NCI-H1436 treated with DMSO at 0.1 percent for 48 hours (cell line): ENCODE measurements around the gene SEPTIN7.
A peak's percentile ranks its signal among the peaks of the same experiment; 100 is the strongest.
"Not testable (repeated sequence)": the region's sequence is repeated elsewhere in the genome, so short reads cannot be mapped to it uniquely, and the experiment has no call there.

Experiments
- DNase-seq: peaks from one replicate; lab custom pipeline; 2025; lab: John Stamatoyannopoulos, UW

SEPTIN7 gene

GRCh38 chr7:35800718-35801391 lies at the start of gene SEPTIN7:
SEPTIN7 (plus strand) TSS chr7:35801057; CDS start chr7:35801210, 153 bp downstream.
- peak; percentile 91 for DNase-seq

GRCh38 chr7:35752742-35753141 lies 48.1 kb upstream of the SEPTIN7 start:
- DNase-seq = no peak

- DNase-seq = no peak
Measured at GRCh38 chr7:35753761-35754603, 46.9 kb upstream of the SEPTIN7 start.

GRCh38 chr7:35754741-35755140 lies 46.1 kb upstream of the SEPTIN7 start:
- DNase-seq = no peak

GRCh38 chr7:35755711-35756110 lies 45.1 kb upstream of the SEPTIN7 start:
- DNase-seq = no peak

- DNase-seq = not testable (repeated sequence)
Measured at GRCh38 chr7:35756453-35756852, 44.4 kb upstream of the SEPTIN7 start.

- no peak for DNase-seq
Measured at GRCh38 chr7:35757574-35757973, 43.3 kb upstream of the SEPTIN7 start.

GRCh38 chr7:35758421-35758820 lies 42.4 kb upstream of the SEPTIN7 start:
- no peak for DNase-seq

- no peak for DNase-seq
Measured at GRCh38 chr7:35760143-35760745, 40.6 kb upstream of the SEPTIN7 start.

- no peak for DNase-seq
Measured at GRCh38 chr7:35761871-35762677, 38.8 kb upstream of the SEPTIN7 start.

- DNase-seq = no peak
Measured at GRCh38 chr7:35762781-35763180, 38.1 kb upstream of the SEPTIN7 start.

GRCh38 chr7:35768346-35768745 lies 32.5 kb upstream of the SEPTIN7 start:
- DNase-seq = no peak

- DNase-seq = no peak
Measured at GRCh38 chr7:35771776-35772175, 29.1 kb upstream of the SEPTIN7 start.

- DNase-seq = no peak
Measured at GRCh38 chr7:35773994-35774393, 26.9 kb upstream of the SEPTIN7 start.

GRCh38 chr7:35776686-35777085 lies 24.2 kb upstream of the SEPTIN7 start:
- DNase-seq = no peak

GRCh38 chr7:35777121-35777520 lies 23.7 kb upstream of the SEPTIN7 start:
- DNase-seq = no peak

GRCh38 chr7:35780070-35780469 lies 20.8 kb upstream of the SEPTIN7 start:
- DNase-seq = no peak

- no peak for DNase-seq
Measured at GRCh38 chr7:35781200-35781701, 19.6 kb upstream of the SEPTIN7 start.

GRCh38 chr7:35781767-35782515 lies 18.9 kb upstream of the SEPTIN7 start:
- no peak for DNase-seq

- no peak for DNase-seq
Measured at GRCh38 chr7:35784332-35784731, 16.5 kb upstream of the SEPTIN7 start.

GRCh38 chr7:35785250-35785649 lies 15.6 kb upstream of the SEPTIN7 start:
- DNase-seq = no peak
